Neural cell (in vitro differentiated cells): ENCODE results near the gene USP7. TPM values are rescaled to one million over a fixed set of nuclear protein-coding genes. Genes with fewer than 3 reads are reported as not detected.

Experiments
- H2AFZ ChIP-seq: fragments of 200-600, 300-800 bp; sonication (generic), shearing (Covaris generic); 2 replicates; pipeline ENCODE4 v1.6.0; 2014; ENCODE audit warnings: low read depth, mild to moderate bottlenecking, antibody characterized with exemption, low read length, moderate library complexity
- H3F3A ChIP-seq: fragments of 200-600 bp; shearing (Covaris generic); 2 replicates; pipeline ENCODE4 v1.6.1; 2016; ENCODE audit warnings: mild to moderate bottlenecking, moderate library complexity, mixed read lengths, antibody characterized with exemption, low read length; ENCODE audit not compliant: insufficient read depth, poor library complexity, severe bottlenecking
- H3K27ac ChIP-seq: fragments of 200-600, 300-800 bp; sonication (generic), shearing (Covaris generic); 2 replicates; pipeline ENCODE4 v1.5.1; 2014; ENCODE audit warnings: mild to moderate bottlenecking, low read length, moderate library complexity
- H3K27me3 ChIP-seq: fragments of 300-800, 200-600 bp; sonication (generic), shearing (Covaris generic); 2 replicates; pipeline ENCODE4 v1.6.0; 2014; ENCODE audit warnings: mild to moderate bottlenecking, low read depth, low read length, moderate library complexity; ENCODE audit not compliant: insufficient read depth
- H3K36me3 ChIP-seq: fragments of 300-800, 200-600 bp; sonication (generic), shearing (Covaris generic); 2 replicates; pipeline ENCODE4 v1.5.1; 2014; ENCODE audit warnings: mild to moderate bottlenecking, antibody characterized with exemption, low read length, moderate library complexity; ENCODE audit not compliant: insufficient read depth
- H3K4me2 ChIP-seq: fragments of 300-800, 200-600 bp; sonication (generic), shearing (Covaris generic); 2 replicates; pipeline ENCODE4 v1.6.0; 2014; ENCODE audit warnings: mild to moderate bottlenecking, low read length
- H3K4me3 ChIP-seq: fragments of 300-800, 200-600 bp; sonication (generic), shearing (Covaris generic); 2 replicates; pipeline ENCODE4 v1.5.1; 2014; ENCODE audit warnings: mild to moderate bottlenecking, low read length, moderate library complexity
- H3K79me2 ChIP-seq: fragments of 200-600 bp; shearing (Covaris generic); replicated peaks from 2 replicates; pipeline ENCODE4 v1.6.0; 2014; ENCODE audit warnings: mild to moderate bottlenecking, low read length, moderate library complexity; ENCODE audit not compliant: insufficient read depth
- H3K9ac ChIP-seq: fragments of 300-800, 200-600 bp; sonication (generic), shearing (Covaris generic); 2 replicates; pipeline ENCODE4 v1.6.1; 2016; ENCODE audit warnings: mild to moderate bottlenecking, low read length, mixed read lengths
- H3K9me2 ChIP-seq: fragments of 200-600 bp; shearing (Covaris generic); 2 replicates; pipeline ENCODE4 v1.6.1; 2016; ENCODE audit warnings: mild to moderate bottlenecking, low read length, mixed read lengths; ENCODE audit not compliant: insufficient read depth
- H3K9me3 ChIP-seq: fragments of 200-600, 300-800 bp; sonication (generic), shearing (Covaris generic); 2 replicates; pipeline ENCODE4 v1.6.1; 2016; ENCODE audit warnings: mild to moderate bottlenecking, mixed run types, low read length, moderate library complexity, mixed read lengths
- H4K20me1 ChIP-seq: fragments of 200-600 bp; shearing (Covaris generic); 2 replicates; pipeline ENCODE4 v1.6.1; 2016; ENCODE audit warnings: mild to moderate bottlenecking, mixed run types; ENCODE audit not compliant: insufficient read depth
- CTCF ChIP-seq: fragments of 450-650 bp; IDR thresholded peaks from 2 replicates; pipeline ENCODE4 v1.5.1; 2014; ENCODE audit warnings: antibody characterized with exemption, mild to moderate bottlenecking, moderate library complexity; ENCODE audit not compliant: poor library complexity, severe bottlenecking
- EP300 ChIP-seq: fragments of 450-650 bp; conservative IDR thresholded peaks from 2 replicates; pipeline ENCODE4 v1.6.1; 2014; ENCODE audit warnings: antibody characterized with exemption, mild to moderate bottlenecking, moderate library complexity; ENCODE audit not compliant: poor library complexity, severe bottlenecking
- MXI1 ChIP-seq: fragments of 450-650 bp; conservative IDR thresholded peaks from 2 replicates; pipeline ENCODE4 v1.6.1; 2014; ENCODE audit warnings: antibody characterized with exemption, mild to moderate bottlenecking; ENCODE audit not compliant: poor library complexity, severe bottlenecking
- POLR2AphosphoS5 ChIP-seq: IDR thresholded peaks from 2 replicates; pipeline ENCODE4 v1.6.1; 2012
- RAD21 ChIP-seq: fragments of 450-650 bp; conservative IDR thresholded peaks from 2 replicates; pipeline ENCODE4 v1.6.1; 2014; ENCODE audit warnings: antibody characterized with exemption, mild to moderate bottlenecking, moderate library complexity
- SMC3 ChIP-seq: fragments of 450-650 bp; conservative IDR thresholded peaks from 2 replicates; pipeline ENCODE4 v1.6.1; 2014; ENCODE audit warnings: antibody characterized with exemption, mild to moderate bottlenecking, moderate library complexity; ENCODE audit not compliant: poor library complexity
- TAF1 ChIP-seq: IDR thresholded peaks from 2 replicates; pipeline ENCODE4 v1.6.1; 2012; ENCODE audit warnings: low read depth
- polyA plus RNA-seq: library from polyadenylated mRNA; depleted of rRNA; stranded (reverse); fragments of >200 nt; gene quantifications from 2 replicates; pipeline ENCODE4 v1.2.3, GENCODE V29; 2014
- TF ChIP-seq, protein P1 (sequence below): IDR thresholded peaks from 2 replicates; pipeline ENCODE4 v1.6.1; 2012; ENCODE audit warnings: borderline replicate concordance

The USP7 gene
- polyA plus RNA-seq, 1 donor from 2014 or later, result 52.5 TPM

- H3K27ac ChIP-seq, result no peak overlapping the region
- H4K20me1 ChIP-seq, result no peaks in the 10 kb centered on the region
- no peaks in the 10 kb centered on the region for H3K36me3 ChIP-seq
- TF ChIP-seq CTCF, result peak; percentile 39
- no peak for TF ChIP-seq MXI1
- TF ChIP-seq RAD21, result peak; percentile 5
- TF ChIP-seq EP300, result no peak
- TF ChIP-seq POLR2AphosphoS5, result no peak
- TF ChIP-seq TAF1, result no peak
- TF ChIP-seq, protein P1, sequence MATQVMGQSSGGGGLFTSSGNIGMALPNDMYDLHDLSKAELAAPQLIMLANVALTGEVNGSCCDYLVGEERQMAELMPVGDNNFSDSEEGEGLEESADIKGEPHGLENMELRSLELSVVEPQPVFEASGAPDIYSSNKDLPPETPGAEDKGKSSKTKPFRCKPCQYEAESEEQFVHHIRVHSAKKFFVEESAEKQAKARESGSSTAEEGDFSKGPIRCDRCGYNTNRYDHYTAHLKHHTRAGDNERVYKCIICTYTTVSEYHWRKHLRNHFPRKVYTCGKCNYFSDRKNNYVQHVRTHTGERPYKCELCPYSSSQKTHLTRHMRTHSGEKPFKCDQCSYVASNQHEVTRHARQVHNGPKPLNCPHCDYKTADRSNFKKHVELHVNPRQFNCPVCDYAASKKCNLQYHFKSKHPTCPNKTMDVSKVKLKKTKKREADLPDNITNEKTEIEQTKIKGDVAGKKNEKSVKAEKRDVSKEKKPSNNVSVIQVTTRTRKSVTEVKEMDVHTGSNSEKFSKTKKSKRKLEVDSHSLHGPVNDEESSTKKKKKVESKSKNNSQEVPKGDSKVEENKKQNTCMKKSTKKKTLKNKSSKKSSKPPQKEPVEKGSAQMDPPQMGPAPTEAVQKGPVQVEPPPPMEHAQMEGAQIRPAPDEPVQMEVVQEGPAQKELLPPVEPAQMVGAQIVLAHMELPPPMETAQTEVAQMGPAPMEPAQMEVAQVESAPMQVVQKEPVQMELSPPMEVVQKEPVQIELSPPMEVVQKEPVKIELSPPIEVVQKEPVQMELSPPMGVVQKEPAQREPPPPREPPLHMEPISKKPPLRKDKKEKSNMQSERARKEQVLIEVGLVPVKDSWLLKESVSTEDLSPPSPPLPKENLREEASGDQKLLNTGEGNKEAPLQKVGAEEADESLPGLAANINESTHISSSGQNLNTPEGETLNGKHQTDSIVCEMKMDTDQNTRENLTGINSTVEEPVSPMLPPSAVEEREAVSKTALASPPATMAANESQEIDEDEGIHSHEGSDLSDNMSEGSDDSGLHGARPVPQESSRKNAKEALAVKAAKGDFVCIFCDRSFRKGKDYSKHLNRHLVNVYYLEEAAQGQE, result no peak
- H3K4me2 ChIP-seq, result no peak overlapping the region
- peak overlapping the region; percentile 37 for H3K9ac ChIP-seq
- H3K9me3 ChIP-seq, result no peaks in the 10 kb centered on the region
- no peak overlapping the region for H2AFZ ChIP-seq
- H3K79me2 ChIP-seq, result peaks cover 39% of the 10 kb centered on the region
- no peaks in the 10 kb centered on the region for H3K27me3 ChIP-seq
- H3K9me2 ChIP-seq, result no peaks in the 10 kb centered on the region
- H3K4me3 ChIP-seq, result peak overlapping the region; percentile 80
- H3F3A ChIP-seq, result no peaks in the 10 kb centered on the region
These were observed 94.3 kb downstream of the USP7 start for GRCh38 chr16:8869212-8869987.

DNA sequence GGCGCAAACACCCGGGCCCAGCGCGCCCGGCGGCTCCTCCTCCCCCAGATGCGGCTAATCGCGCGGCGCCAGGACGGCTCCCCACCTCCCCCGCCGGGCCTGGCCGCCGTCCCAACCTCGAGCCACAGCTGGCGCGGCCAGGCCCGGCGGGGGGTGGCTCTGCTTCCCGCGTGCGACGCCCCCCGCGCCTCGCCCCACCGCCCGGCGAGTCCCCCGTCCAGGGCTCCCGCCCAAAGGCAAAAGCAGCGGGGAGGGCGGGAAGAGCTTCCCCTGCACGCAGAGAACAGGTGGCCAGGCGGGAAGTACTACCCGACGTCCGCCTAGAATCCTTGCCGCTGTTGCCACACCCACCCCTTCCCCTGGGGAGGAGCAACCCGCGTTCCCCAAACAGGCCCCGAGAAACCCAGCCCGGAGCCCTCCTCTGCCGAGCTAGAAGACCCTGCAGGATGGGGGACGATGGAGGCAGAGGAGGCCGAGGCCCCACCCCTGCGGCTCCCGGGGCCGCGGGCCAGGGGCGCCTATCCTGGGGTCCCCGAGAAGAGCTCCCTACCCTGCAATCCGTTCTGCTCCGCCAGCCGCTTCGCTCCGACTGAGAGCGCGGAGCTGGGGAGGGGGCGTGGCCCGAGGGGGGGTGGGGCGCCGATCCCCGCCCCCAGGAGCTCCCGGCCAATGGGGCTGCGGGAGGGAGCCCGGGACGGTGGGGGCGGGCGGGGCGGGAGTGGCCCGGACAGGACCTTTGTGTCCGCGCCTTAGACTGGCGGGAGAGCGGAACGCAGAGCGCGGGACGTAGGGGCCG lies 95.1 kb downstream of the USP7 start, which contains the start of gene CARHSP1:
TSS of gene CARHSP1 (minus strand) at position 591 of the 796 bp plus-strand sequence. CDS start 9,678 bp downstream, outside the sequence.
- Histone ChIP-seq H3K27me3 (no peaks in the 10 kb centered on the region), H3K79me2 (peaks cover 47% of the 10 kb centered on the region), H3K36me3 (no peaks in the 10 kb centered on the region), H3K4me2 (peak within 1 kb of the TSS; percentile 82), H3K9ac (peak within 1 kb of the TSS; percentile 78), H3K9me2 (no peaks in the 10 kb centered on the region), H3F3A (no peaks in the 10 kb centered on the region), H3K9me3 (no peaks in the 10 kb centered on the region), H3K27ac (peak within 1 kb of the TSS; percentile 63), H2AFZ (no peak within 1 kb of the TSS), H3K4me3 (peak within 1 kb of the TSS; percentile 80), H4K20me1 (no peaks in the 10 kb centered on the region)
- TF ChIP-seq MXI1 (no peak), CTCF (no peak), TAF1 (peak; percentile 100), POLR2AphosphoS5 (peak; percentile 90), SMC3 (no peak)
- TF ChIP-seq, protein P1, result peak; percentile 98
